WTC11 (cell line): ENCODE measurements around the gene ADK.

ENCODE experiments used
- ARID4B ChIP-seq: sonication (generic); formaldehyde crosslinking; IDR thresholded peaks from 2 replicates; pipeline ENCODE4 v1.8.0; 2023; ENCODE audit warnings: missing genetic modification reagents, mild to moderate bottlenecking, borderline replicate concordance
- ATF3 ChIP-seq: sonication (generic); formaldehyde crosslinking; conservative IDR thresholded peaks from 2 replicates; pipeline ENCODE4 v1.8.1; 2022; ENCODE audit warnings: mild to moderate bottlenecking, missing genetic modification reagents
- CREB1 ChIP-seq: sonication (generic); formaldehyde crosslinking; IDR thresholded peaks from 2 replicates; pipeline ENCODE4 v1.8.0; 2023; ENCODE audit warnings: mild to moderate bottlenecking, missing genetic modification reagents
- E2F1 ChIP-seq: sonication (generic); formaldehyde crosslinking; IDR thresholded peaks from 2 replicates; pipeline ENCODE4 v1.8.0; 2022; ENCODE audit warnings: mild to moderate bottlenecking, missing genetic modification reagents
- E2F5 ChIP-seq: sonication (generic); formaldehyde crosslinking; IDR thresholded peaks from 2 replicates; pipeline ENCODE4 v1.8.1; 2022; ENCODE audit warnings: mild to moderate bottlenecking, moderate library complexity, missing genetic modification reagents
- ZNF232 ChIP-seq: sonication (generic); formaldehyde crosslinking; IDR thresholded peaks from 2 replicates; pipeline ENCODE4 v1.8.0; 2022; ENCODE audit warnings: mild to moderate bottlenecking, missing genetic modification reagents
- TF ChIP-seq, protein P1 (sequence below): fragments of 200-600 bp; IDR thresholded peaks from 2 replicates; pipeline ENCODE4 v1.8.0; 2022; ENCODE audit warnings: antibody characterized with exemption
- TF ChIP-seq, protein P2 (sequence below): fragments of 250-450 bp; sonication (Bioruptor Pico); IDR thresholded peaks from 2 replicates; pipeline ENCODE4 v1.9.0; 2021; ENCODE audit warnings: mild to moderate bottlenecking
- TF ChIP-seq, protein P3 (sequence below): sonication (generic); formaldehyde crosslinking; IDR thresholded peaks from 2 replicates; pipeline ENCODE4 v1.8.1; 2023; ENCODE audit warnings: mild to moderate bottlenecking, missing genetic modification reagents, moderate library complexity

- TF ChIP-seq, protein P1, sequence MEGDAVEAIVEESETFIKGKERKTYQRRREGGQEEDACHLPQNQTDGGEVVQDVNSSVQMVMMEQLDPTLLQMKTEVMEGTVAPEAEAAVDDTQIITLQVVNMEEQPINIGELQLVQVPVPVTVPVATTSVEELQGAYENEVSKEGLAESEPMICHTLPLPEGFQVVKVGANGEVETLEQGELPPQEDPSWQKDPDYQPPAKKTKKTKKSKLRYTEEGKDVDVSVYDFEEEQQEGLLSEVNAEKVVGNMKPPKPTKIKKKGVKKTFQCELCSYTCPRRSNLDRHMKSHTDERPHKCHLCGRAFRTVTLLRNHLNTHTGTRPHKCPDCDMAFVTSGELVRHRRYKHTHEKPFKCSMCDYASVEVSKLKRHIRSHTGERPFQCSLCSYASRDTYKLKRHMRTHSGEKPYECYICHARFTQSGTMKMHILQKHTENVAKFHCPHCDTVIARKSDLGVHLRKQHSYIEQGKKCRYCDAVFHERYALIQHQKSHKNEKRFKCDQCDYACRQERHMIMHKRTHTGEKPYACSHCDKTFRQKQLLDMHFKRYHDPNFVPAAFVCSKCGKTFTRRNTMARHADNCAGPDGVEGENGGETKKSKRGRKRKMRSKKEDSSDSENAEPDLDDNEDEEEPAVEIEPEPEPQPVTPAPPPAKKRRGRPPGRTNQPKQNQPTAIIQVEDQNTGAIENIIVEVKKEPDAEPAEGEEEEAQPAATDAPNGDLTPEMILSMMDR = no peak
- TF ChIP-seq, protein P2, sequence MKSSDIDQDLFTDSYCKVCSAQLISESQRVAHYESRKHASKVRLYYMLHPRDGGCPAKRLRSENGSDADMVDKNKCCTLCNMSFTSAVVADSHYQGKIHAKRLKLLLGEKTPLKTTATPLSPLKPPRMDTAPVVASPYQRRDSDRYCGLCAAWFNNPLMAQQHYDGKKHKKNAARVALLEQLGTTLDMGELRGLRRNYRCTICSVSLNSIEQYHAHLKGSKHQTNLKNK = no peak
- TF ChIP-seq, protein P3, sequence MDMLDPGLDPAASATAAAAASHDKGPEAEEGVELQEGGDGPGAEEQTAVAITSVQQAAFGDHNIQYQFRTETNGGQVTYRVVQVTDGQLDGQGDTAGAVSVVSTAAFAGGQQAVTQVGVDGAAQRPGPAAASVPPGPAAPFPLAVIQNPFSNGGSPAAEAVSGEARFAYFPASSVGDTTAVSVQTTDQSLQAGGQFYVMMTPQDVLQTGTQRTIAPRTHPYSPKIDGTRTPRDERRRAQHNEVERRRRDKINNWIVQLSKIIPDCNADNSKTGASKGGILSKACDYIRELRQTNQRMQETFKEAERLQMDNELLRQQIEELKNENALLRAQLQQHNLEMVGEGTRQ (CRISPR knock-in tag) = no peak
- no peak for TF ChIP-seq E2F1 (CRISPR knock-in tag)
- TF ChIP-seq ARID4B (CRISPR knock-in tag) = no peak
- no peak for TF ChIP-seq ZNF232 (CRISPR knock-in tag)
- no peak for TF ChIP-seq E2F5 (CRISPR knock-in tag)
- TF ChIP-seq ATF3 (CRISPR knock-in tag) = no peak
- no peak for TF ChIP-seq CREB1 (CRISPR knock-in tag)
These were observed 592.4 kb downstream of the ADK start for GRCh38 chr10:74743401-74743800.
